CD4-positive, alpha-beta T cell treated with Interferon alpha-2 for 1 hour (primary cell): ENCODE data around the gene NXPH1.

ENCODE experiments used
- DNase-seq, 2 donors: peaks; one replicate each; pipeline ENCODE4 v3.0.0-alpha.2; 2020 to 2022

Gene NXPH1

GRCh38 chr7:8511855-8512254 lies 78.4 kb downstream of the NXPH1 start:
- no peak for DNase-seq

GRCh38 chr7:8514781-8515519 lies 81.5 kb downstream of the NXPH1 start:
- DNase-seq = no peak

GRCh38 chr7:8515640-8516185 lies 82.3 kb downstream of the NXPH1 start:
- DNase-seq = no peak

- no peak for DNase-seq
Observed at GRCh38 chr7:8516976-8517375, 83.6 kb downstream of the NXPH1 start.

GRCh38 chr7:8528311-8528710 lies 94.9 kb downstream of the NXPH1 start:
- no peak for DNase-seq

- DNase-seq = no peak
Observed at GRCh38 chr7:8531991-8532515, 98.6 kb downstream of the NXPH1 start.

GRCh38 chr7:8536431-8536830 lies 103.0 kb downstream of the NXPH1 start:
- no peak for DNase-seq

- DNase-seq = no peak
Observed at GRCh38 chr7:8549046-8549445, 115.6 kb downstream of the NXPH1 start.

GRCh38 chr7:8560501-8560900 lies 127.1 kb downstream of the NXPH1 start:
- no peak for DNase-seq

GRCh38 chr7:8561449-8561848 lies 128.0 kb downstream of the NXPH1 start:
- no peak for DNase-seq

GRCh38 chr7:8564281-8564680 lies 130.9 kb downstream of the NXPH1 start:
- DNase-seq = no peak

- no peak for DNase-seq
Observed at GRCh38 chr7:8566016-8566415, 132.6 kb downstream of the NXPH1 start.

GRCh38 chr7:8567626-8568025 lies 134.2 kb downstream of the NXPH1 start:
- no peak for DNase-seq

- no peak for DNase-seq
Observed at GRCh38 chr7:8579661-8580194, 146.3 kb downstream of the NXPH1 start.

- no peak for DNase-seq
Observed at GRCh38 chr7:8581842-8582241, 148.4 kb downstream of the NXPH1 start.

GRCh38 chr7:8582728-8583127 lies 149.3 kb downstream of the NXPH1 start:
- DNase-seq = no peak

GRCh38 chr7:8585591-8585990 lies 152.2 kb downstream of the NXPH1 start:
- DNase-seq = no peak

- DNase-seq = no peak
Observed at GRCh38 chr7:8590225-8590624, 156.8 kb downstream of the NXPH1 start.

- no peak for DNase-seq
Observed at GRCh38 chr7:8590791-8591190, 157.4 kb downstream of the NXPH1 start.

- no peak for DNase-seq
Observed at GRCh38 chr7:8591289-8591688, 157.9 kb downstream of the NXPH1 start.

- no peak for DNase-seq
Observed at GRCh38 chr7:8592167-8592566, 158.8 kb downstream of the NXPH1 start.

GRCh38 chr7:8594115-8594514 lies 160.7 kb downstream of the NXPH1 start:
- DNase-seq = no peak

GRCh38 chr7:8597565-8597964 lies 164.2 kb downstream of the NXPH1 start:
- no peak for DNase-seq

GRCh38 chr7:8601121-8601520 lies 167.7 kb downstream of the NXPH1 start:
- no peak for DNase-seq
